Lung microvascular endothelial cell (primary cell): ENCODE results near the gene DBNDD1. TPM values are rescaled to one million over a fixed set of nuclear protein-coding genes. Genes with fewer than 3 reads are reported as not detected.

Experiments used
- DNase-seq, 2 donors: peaks; one replicate each; pipeline versions ENCODE4 v3.0.0 to v3.0.0-alpha.2; 2010; ENCODE audit warnings: low read depth in 2 of 2
- total RNA-seq: library from RNA; depleted of rRNA; stranded (reverse); fragments of >200 nt; gene quantifications from 2 replicates; pipeline ENCODE4 v1.2.1, GENCODE V29; 2014

The DBNDD1 gene
- total RNA-seq, 1 donor from 2014 or later = 11.5 TPM

GRCh38 chr16:90037276-90037675 is 18.0 kb upstream of the DBNDD1 start:
- DNase-seq = no peak

DNA sequence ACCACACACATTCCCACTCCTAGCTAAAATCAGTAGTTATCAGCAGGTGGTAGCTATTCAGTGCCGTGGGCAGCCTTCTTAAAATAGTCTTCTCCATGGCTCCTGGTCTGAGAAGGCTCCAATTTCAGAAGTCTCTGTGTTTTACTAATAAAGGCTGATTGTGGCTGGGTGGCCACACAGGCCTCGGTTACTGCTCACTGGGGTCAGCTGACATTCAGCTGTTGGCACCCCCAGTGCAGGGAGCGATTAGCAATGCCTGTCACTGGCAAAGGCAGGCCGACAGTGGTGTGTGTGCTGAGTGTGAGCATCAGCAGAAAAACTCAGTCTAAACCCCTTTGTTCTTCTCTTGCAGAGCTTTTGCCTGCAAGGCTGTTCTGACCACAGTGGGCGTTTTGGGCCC is 16.6 kb upstream of the DBNDD1 start:
- no peak for DNase-seq

DNA sequence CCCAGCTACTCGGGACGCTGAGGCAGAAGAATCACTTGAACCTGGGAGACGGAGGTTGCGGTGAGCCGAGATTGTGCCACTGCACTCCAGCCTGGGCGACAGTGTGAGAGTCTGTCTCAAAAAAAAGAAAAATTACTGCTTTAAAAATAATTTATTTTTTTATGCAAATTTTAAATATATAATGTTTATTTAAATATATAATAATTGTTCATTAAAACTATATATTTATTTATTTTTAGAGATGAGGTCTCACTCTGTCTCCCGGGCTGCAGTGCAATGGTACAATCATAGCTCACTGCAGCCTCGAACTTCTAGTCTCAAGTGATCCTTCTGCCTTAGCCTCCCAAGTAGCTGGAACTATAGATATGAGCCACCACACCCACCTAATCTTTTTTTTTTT is 15.2 kb upstream of the DBNDD1 start:
- no peak for DNase-seq

GRCh38 chr16:90033387-90033786 is 14.1 kb upstream of the DBNDD1 start:
- DNase-seq = no peak

DNA sequence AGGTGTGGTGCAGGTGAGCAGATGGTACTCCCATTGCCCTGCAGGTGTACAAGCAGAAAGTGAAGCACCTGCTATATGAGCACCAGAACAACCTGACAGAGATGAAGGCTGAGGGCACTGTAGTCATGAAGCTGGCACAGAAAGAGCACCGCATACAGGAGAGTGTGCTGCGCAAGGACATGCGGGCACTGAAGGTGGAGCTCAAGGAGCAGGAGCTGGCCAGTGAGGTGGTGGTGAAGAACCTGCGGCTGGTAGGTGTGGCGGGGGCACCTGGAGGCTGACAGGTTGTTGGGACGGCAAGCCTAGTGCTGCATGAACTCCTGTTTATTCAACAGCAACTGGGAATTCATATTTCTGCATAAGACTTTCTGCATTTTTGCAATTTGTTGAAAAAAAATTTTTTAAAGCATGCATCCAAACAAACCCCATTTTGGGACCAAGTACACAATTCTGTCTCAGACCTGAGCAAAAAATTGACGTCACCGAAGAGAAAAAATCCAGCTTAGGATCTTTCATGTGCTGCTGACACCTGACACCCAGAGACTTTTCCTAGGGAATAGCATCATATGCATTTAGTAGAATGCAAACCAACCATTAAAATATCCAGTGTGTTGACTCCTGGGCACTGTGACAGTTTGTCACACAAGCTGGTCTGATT is 13.5 kb upstream of the DBNDD1 start:
- no peak for DNase-seq

- DNase-seq = peak in 1 of 2 donors; percentile 35
Observed at GRCh38 chr16:90031931-90032673, 12.8 kb upstream of the DBNDD1 start.

GRCh38 chr16:90031186-90031930 is 12.1 kb upstream of the DBNDD1 start:
- no peak for DNase-seq

DNA sequence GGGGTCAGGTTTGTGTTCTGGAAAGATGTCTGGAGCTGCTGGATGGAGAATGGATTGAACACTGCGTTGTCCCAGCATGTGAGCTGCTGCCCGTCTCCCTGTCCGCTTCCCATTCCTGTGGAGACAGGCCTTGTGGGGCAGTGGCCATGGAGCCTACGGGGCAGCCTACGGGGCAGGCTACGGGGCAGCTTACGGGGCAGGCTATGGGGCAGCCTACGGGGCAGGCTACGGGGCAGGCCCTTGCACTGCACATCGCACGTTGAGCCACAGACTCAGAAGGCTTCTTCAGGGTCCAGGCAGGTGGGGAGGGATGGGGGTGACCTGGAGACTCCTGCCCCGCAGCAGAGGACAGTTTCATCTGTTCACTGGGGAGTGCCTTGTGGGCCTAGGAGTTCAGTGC is 9.7 kb upstream of the DBNDD1 start:
- no peak for DNase-seq

GRCh38 chr16:90027611-90028010 is 8.4 kb upstream of the DBNDD1 start:
- DNase-seq = no peak

DNA sequence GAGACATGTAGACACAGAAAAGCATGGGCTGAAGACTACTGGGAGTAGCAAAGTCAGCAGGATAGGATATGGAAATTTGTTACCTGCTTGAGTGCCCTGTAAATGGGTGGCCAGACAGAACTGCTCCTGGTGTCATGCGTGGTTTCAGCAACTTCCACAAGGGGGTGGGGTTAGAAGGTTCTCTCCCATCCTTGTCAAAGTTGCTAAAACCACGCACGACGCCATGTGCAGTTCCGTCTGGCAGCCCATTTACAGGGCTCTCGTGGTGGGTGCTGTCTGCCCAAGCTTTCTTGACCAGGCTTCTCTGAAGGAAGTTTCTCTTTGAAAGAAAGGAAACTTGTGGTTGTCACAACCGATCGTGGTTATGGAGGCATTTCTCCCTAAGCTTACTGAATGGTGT is 6.9 kb upstream of the DBNDD1 start:
- DNase-seq = no peak

- no peak for DNase-seq
Observed at GRCh38 chr16:90023078-90023447, 3.8 kb upstream of the DBNDD1 start.

DNA sequence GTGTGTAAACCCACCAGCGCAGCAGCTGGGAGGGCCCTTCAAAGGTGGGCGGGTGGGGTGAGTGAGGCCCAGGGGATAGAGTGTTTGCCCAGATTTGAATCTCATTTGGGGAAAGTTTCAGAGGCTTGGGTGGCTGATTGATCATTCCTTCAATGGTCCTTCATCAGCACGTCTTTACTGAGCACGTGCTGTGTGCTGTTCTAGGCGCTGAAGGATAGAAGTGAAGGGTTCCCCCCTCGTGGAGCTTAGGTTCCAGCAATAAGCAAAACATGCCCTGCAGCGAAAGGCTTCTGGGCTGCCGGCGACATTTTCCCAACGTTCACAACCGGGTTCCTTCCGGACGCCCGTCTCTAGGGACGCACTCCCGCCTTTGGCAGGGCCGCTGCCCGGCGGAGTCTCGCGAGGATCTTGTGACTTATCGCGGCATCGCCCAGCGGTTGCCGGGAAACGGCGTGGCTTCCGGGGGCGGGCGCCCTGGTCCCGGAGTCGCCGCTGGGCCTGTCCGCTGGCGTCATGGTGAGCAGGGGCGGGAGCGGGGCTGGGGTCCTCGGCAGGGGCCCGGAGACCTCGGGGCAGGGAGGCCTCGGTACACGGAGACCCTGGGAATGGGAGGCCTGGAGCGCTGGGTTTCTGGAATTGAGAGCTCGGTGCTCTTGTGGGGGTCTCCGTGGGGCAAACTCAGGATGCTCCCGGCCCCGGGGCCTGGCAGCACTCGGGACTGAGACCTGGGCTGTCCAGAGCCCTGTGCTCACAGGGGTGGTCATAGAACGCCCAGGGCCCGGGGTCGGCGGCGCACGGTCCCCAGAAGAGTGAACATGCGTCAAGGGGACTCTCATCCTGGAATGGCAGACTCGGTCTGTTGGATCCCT is 3.2 kb upstream of the DBNDD1 start:
- DNase-seq = peak; percentile 90 to 95

DNA sequence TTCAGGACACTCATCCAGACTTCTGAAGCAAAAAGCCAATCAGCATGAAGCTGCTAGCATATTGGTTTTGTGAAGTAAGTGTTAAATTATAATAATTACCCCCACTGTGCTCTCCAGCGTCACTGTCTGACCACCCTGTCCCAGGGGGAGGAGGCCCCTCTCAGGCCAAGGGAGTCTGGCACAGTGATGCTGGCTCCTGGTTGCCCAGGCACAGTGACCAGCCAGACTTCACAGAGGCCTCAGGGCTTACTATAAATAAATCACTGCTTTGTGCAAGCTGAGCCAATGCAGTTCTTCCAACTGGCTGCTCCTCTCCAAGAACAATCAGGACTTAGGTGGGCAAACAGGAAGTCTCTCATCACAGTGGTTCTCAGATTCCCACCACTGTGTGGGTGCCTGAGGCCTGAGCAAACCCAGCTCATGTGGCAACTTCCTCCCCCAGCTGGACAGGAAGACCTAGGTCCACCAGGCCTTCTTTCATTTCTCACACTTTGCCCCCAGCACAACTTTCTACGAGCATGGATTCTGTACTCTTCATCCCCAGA is 1.7 kb upstream of the DBNDD1 start:
- DNase-seq = peak in 1 of 2 donors; percentile 17

DNA sequence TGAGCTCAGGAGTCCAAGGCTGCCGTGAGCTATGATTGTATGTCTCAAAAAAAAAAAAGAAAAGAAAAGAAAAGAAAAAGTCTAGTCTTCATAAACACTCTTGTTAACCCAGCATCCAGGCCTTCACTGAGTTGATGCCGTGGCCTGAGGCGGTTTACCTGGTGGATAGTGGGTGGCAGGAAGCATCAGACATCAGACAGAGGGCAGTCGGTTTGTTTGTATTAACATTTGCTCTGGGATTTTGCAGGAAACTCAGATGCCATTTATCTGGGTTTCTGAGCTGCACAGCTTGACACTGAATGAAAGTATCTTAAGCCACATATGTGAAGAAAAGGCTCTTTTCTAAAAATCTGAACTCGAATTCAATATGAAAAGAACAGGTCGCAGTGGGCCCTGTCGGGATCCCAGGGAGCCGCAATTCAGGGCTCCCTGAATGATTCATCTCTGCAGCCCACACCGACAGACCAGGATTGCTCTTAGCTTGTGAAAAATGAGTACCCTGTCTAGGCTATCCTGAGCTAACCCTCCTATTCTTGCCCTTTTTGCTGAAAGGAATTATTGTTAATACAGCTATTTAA is 1.1 kb upstream of the DBNDD1 start:
- no peak for DNase-seq

DNA sequence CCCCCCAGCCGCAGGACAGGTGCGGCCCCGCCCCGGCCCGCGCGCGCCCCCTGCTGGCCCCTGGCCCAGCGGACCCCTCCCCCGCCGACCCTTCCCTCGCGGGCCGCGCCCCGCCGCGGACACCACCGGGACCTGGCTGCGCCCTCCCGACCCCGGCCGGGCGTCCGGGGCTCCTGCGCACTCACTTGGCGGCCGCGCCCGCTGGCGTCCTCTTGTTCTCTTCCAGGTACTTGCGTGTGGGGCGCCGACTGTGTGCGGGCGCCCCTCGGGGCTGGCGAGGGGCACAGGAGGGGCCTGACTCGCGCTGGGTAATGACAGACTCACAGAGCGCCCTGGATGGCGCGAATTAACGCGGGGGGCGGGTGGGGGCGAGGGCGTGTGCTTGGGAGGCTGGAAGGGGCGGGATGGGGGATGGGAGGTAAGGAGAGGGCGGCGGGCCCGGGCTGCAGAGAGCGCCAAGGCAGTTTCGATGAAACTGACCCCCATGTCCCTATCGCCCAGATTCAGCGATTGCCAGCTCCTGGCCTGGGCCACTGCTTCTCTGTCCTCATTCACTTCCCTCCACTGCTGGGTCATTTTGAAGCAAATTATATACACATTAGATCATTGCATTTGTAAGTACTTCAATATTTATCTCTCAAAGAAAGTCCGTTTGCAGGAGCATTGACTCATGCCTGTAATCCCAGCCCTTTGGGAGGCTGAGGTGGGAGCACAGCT is 445 bp upstream of the DBNDD1 start:
- peak in 1 of 2 donors; percentile 65 for DNase-seq

GRCh38 chr16:90018297-90018651 is 982 bp downstream of the DBNDD1 start:
- no peak for DNase-seq

GRCh38 chr16:90016339-90016950 is 2.8 kb downstream of the DBNDD1 start:
- DNase-seq = peak in 1 of 2 donors; percentile 56

- DNase-seq = peak; percentile 60 to 89
Observed at GRCh38 chr16:90015586-90016338, 3.5 kb downstream of the DBNDD1 start.
